ENCODE measurements around the gene ENDOV.

ENDOV gene

DNA sequence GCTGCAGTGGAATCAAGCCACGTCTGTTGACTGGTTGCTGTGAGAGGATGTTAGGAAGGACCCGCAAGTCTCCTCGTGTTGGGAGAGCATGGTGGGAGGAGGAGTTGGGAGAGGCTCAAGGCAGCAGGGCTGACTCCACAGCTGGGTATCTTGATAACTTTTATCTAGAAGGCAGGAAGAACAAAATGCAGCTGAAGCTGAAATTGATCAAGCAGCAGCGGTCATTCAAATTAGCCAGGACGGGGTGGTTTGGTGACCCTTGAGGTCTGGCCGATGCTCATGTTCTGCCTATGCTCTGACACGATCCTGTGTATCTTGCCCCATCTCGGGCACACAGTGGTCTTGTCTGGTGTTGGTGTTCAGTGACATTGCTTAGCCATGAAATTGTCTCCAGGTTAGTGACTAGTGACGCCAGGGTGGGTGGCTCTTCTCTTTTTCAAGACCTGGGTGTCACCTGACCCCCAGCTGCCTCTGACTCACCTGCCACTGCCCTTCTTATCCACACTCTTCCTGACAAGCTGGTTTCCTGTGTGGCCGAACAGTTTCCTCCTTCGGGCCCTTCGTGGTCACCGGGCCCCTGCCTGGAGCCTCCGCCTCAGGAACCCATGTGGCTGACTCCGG is 42.4 kb downstream of the ENDOV start:
- in situ Hi-C loops (cut with HindIII; ENCODE audit: low sequenced_read_pairs): no loop called here
- no peak overlapping the region for H3K4me3 ChIP-seq (ENCODE audit: low read depth, low read length)

DNA sequence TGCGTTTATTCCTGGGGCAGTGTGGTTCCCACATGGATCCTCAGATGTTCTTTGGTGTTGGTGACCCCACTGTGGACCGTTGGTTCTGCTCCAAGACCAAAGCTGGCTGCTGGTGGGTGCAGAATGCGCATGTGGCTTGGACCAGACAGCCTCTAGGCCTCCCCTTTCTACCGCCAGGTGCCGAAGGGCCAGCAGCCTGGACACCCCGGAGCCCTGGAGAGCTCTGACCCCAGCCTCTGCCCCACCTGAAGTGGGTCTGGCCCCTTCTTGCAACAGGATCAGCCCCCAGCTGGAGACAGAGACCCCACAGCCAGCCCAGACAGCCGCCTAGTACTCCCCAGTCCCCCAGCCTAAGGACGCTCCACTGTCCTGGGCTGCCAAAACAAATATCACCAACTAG is 43.0 kb downstream of the ENDOV start:
- no peak overlapping the region for H3K4me3 ChIP-seq (ENCODE audit: low read depth, low read length)
- DNase-seq (ENCODE audit: low read depth, low spot score): no peak
- TF ChIP-seq, protein P1, sequence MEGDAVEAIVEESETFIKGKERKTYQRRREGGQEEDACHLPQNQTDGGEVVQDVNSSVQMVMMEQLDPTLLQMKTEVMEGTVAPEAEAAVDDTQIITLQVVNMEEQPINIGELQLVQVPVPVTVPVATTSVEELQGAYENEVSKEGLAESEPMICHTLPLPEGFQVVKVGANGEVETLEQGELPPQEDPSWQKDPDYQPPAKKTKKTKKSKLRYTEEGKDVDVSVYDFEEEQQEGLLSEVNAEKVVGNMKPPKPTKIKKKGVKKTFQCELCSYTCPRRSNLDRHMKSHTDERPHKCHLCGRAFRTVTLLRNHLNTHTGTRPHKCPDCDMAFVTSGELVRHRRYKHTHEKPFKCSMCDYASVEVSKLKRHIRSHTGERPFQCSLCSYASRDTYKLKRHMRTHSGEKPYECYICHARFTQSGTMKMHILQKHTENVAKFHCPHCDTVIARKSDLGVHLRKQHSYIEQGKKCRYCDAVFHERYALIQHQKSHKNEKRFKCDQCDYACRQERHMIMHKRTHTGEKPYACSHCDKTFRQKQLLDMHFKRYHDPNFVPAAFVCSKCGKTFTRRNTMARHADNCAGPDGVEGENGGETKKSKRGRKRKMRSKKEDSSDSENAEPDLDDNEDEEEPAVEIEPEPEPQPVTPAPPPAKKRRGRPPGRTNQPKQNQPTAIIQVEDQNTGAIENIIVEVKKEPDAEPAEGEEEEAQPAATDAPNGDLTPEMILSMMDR (IDR thresholded peaks at IDR 0.05; ENCODE audit: low read depth, low read length): no peak
- in situ Hi-C loops (cut with HindIII; ENCODE audit: low sequenced_read_pairs): no loop called here

More for the DNA sequence above, 42.4 kb downstream of the ENDOV start:
- TF ChIP-seq, protein P1 (IDR thresholded peaks at IDR 0.05; ENCODE audit: low read depth, low read length): no peak
- no peak for DNase-seq (ENCODE audit: low read depth, low spot score)

DNA sequence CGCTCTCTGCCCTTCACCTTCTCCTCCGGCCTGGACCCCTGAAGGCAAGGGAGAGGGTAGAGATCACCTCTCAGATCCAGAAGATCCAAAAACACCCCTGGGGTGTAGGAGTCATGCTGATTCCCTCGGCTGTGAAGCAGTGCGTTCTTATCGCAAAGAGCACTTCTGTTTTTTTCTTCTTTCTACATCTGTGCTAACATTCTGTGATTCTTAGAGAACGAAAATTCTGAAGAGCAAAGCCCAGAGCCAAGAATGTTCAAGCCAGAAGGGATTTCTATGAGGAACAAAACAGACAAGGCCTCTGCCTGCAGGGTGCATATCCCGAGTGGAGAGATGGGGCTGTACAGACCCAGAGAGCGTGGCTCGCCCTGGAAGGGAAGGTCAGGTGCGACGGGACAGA is 44.3 kb downstream of the ENDOV start:
- in situ Hi-C loops (cut with HindIII; ENCODE audit: low sequenced_read_pairs): no loop called here
- H3K4me3 ChIP-seq (ENCODE audit: low read depth, low read length): no peak overlapping the region
- no peak for DNase-seq (ENCODE audit: low read depth, low spot score)
- TF ChIP-seq, protein P1 (IDR thresholded peaks at IDR 0.05; ENCODE audit: low read depth, low read length): no peak

DNA sequence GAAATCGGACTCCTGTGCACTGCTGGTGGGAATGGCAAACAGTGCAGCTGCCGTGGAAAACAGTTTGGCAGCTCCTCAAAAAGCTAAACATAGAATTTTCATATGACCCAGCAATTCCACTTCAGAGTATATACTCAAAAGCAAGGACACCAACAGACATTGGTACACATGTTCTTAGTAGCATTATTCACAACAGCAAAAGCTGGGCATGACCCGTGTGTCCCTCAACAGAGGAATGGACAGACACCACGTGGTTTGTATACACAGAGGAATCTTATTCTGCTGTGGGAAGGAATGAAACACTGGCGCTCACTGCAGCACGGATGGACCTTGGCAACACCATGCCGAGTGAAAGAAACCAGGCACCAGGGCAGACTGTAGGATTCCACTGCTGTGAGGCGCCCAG is 45.5 kb downstream of the ENDOV start:
- no peak overlapping the region for H3K4me3 ChIP-seq (ENCODE audit: low read depth, low read length)
- TF ChIP-seq, protein P1 (IDR thresholded peaks at IDR 0.05; ENCODE audit: low read depth, low read length): no peak
- DNase-seq (ENCODE audit: low read depth, low spot score): no peak
- in situ Hi-C loops (cut with HindIII; ENCODE audit: low sequenced_read_pairs): no loop called here

DNA sequence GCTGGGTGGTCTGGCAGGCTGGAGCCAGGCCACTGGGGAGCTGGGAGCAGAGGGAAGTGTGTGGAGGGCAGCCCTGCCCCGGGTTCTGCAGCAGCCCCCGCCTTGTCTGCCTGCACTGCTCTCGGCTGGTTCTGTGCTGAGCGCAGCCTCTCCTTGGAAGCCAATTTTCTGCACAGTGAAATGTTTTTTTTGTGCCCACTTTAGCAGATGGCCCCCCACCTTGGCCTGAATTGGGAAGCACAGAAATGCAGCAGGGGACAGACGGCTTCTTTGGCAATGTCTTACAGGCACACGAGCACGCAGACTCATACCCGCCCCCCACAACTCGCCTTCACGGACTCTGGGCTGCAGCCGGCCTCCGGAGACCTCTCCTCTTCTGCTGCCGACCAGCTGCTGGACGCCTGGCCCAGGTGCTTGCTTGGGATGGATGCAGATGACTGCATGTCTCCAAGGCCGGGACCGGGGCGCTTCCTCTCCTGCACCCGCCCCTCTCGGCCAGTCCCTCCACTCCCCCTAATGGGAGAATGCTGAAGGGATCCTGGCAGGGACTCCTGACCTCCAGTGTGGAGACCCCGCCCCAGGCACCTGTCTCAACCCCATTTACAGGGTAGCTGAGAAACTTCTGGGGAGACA is 46.7 kb downstream of the ENDOV start:
- H3K4me3 ChIP-seq (ENCODE audit: low read depth, low read length): no peak overlapping the region
- no peak for DNase-seq (ENCODE audit: low read depth, low spot score)
- in situ Hi-C loops (cut with HindIII; ENCODE audit: low sequenced_read_pairs): no loop called here
- TF ChIP-seq, protein P1 (IDR thresholded peaks at IDR 0.05; ENCODE audit: low read depth, low read length): no peak

DNA sequence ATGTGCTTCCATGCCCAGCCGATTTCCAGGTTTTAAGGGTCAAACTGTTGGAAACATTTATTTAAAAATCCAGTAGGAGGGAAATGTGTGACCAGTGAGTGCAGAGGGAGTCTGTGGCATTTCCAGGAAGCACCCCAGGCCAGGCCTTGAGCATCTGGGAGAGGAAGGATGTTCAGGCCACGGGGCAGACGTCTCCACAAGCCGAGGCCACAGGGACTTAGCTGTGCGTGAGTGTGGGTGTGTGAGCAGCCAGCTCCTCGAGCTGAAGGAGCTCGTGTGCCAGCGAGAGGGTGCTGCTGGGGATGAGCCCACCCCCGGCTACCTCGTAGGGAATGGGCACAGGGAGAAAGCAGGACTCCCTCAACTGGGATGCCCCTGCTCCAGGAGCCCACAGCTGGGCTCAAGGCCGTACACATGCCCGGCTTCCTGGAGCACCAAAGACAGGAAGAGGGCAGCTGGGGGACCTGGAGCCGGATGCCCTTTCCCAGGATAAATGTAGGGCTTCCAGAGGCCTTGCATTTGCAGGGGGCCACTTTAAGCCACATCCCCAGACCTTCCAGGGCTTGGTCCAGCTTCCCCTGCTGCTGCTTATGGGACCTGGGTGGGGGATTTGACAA is 48.9 kb downstream of the ENDOV start:
- TF ChIP-seq, protein P1 (IDR thresholded peaks at IDR 0.05; ENCODE audit: low read depth, low read length): no peak
- in situ Hi-C loops (cut with HindIII; ENCODE audit: low sequenced_read_pairs): no loop called here
- DNase-seq (ENCODE audit: low read depth, low spot score): no peak
- no peak overlapping the region for H3K4me3 ChIP-seq (ENCODE audit: low read depth, low read length)

Measured in astrocyte of the spinal cord (primary cell).